COLO829 (cell line): ENCODE results near the gene SPG21.
"Not testable (repeated sequence)": the region's sequence is repeated elsewhere in the genome, so short reads cannot be mapped to it uniquely, and the experiment has no call there.

Experiments used
- DNase-seq: peaks from one replicate; pipeline ENCODE4 v3.0.0; 2012; ENCODE audit warnings: low spot score

The SPG21 gene

GRCh38 chr15:64989416-64990167, at the start of gene SPG21:
Gene SPG21 (minus strand): TSS chr15:64989914. CDS start chr15:64983569, 6,345 bp downstream.
- peak; percentile 81 for DNase-seq

DNA sequence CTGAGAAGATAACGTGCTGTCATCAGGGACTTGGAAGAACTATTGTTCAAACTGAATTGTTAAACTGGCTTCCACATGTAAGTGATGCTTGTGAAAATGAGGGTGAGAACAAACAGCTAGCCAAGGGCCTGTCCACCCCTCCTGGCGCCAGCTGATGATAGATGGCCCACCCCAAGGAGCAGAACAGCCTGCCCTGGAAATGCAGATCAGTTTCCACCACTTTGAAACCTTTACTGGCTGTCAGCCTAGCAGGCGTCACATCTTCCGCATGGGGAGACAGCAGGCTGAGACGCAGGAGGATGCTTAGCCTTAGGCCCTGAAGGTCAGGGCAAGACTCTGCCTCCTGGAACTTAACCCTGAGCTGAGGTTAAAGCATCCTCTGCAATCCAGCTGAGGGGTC, 49.1 kb upstream of the SPG21 start:
- no peak for DNase-seq

GRCh38 chr15:65038428-65038827, 48.7 kb upstream of the SPG21 start:
- no peak for DNase-seq

- DNase-seq, result no peak
Observed at GRCh38 chr15:65037309-65037708, 47.6 kb upstream of the SPG21 start.

DNA sequence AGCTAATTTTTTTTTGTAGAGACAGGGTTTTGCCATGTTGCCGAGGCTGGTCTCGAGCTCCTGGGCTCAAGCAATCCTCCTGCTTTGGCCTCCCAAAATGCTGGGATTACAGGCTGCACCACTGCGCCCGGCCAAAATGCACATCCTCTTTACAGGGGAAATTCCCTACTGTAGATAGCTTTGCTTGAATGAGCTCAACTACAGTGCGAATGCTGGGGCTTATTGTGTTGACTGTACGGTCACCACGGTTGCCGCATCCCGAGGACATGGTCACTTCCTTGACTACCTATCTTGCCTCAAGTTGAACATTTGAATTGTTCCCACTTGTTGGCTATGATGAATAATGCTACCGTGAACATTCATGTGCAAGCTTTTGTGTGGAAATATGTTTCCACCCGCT, 45.0 kb upstream of the SPG21 start:
- DNase-seq, result no peak

DNA sequence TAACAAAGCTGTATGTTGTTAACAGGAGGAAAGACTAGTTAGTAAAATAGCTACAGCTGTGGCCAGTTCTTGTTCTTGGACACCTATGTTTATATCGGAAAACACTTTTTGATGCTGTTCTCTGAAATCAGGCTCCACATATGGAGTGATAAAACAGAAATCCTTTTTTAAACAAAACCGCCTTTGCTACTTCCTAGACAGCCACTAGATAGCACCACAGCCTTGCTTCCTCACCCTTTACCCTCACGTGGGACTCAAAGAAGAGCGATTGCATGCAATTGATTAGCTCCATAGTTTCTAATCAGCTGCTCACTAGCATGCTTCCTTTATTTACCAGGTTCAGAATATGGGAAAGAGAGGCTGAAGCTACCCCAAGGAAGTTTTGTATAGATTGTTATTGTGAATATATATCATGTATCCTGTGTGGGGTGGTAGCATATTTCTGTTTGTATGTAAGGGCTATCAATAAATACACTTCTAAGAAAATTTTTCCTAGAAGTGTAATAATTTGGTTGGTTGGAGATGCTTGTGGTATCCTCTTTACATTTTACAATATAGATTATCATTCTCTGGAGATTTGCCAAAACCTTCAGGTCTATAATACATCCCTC, 44.0 kb upstream of the SPG21 start:
- DNase-seq, result peak; percentile 39

DNA sequence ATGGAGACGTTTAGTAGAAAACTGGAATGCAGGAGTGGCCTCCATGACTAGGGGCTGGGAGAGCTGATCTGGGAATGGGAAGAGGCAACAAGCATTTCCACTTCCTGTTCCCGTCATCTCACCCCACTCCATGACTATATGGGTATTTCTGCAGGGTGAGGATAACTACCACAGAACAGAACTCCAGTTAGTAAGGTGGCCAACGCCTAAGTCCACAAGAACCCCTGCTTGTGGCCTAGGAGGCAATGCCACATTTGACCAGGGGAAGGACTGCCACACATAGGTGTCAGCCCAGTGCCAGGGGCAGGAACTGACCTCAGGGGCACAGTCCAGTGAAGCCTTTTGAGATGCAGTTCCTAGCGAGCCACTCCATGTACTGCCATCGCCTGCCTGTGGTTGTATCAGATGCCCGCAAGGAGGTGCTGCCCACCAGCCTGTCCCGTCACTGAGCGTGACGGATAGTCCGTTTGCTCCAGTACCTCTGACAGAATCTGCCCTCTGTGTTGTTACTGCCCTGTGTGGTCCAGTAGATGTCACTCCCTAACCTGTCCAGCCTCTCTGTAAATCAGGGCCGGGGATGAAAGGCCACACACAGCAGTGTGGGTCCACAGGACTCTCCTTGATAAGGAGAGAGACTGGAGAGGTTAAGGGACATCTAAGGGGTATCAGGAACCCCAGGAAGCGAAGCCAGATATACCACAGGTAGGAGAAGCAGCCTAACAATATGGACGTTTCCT, 43.3 kb upstream of the SPG21 start:
- no peak for DNase-seq

- no peak for DNase-seq
Observed at GRCh38 chr15:65029736-65030208, 40.1 kb upstream of the SPG21 start.

GRCh38 chr15:65028921-65029735, 39.4 kb upstream of the SPG21 start, which contains the start of gene MTFMT:
Gene MTFMT (minus strand): TSS chr15:65029639. CDS start chr15:65029613, 26 bp downstream.
- DNase-seq, result peak; percentile 87

GRCh38 chr15:65028338-65028737, 38.6 kb upstream of the SPG21 start:
- no peak for DNase-seq

DNA sequence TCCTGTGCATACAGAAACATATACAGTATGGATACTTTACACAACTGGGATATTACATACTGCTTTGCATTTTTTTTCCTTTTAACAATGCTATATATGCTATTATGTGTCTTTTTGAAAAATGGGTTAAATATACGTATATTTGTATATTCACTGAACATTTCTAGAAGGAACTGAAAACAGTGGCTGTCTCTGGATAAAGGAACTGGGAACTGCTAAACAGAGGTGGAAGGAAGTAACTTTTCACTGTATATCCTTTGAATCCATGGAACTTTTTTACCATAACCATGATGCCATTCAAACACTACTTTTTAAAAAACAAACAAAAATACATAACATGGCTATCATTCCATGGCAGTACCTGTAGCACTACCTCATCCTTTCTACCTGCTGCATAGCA, 37.9 kb upstream of the SPG21 start:
- no peak for DNase-seq

DNA sequence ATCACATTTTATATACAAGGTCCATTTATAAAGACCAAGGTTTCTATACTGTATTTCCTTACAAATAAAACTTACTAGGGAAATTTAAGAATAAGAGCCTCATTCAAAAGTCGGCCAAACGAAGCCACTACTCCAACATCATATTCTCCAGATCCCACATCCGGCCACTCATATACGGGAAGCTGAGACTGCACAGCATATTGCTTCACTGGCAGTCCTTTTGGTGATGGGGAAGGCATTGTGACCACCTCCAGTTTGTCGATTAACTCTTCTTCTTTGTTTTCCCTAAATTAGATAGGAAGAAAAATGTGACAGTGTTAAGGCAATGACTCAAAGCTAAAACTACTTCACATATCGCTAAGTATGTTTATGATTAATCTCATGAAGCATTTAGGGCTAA, 37.0 kb upstream of the SPG21 start:
- DNase-seq, result no peak

- no peak for DNase-seq
Observed at GRCh38 chr15:65021488-65021887, 31.8 kb upstream of the SPG21 start.

GRCh38 chr15:65020419-65020818, 30.7 kb upstream of the SPG21 start:
- DNase-seq, result no peak

DNA sequence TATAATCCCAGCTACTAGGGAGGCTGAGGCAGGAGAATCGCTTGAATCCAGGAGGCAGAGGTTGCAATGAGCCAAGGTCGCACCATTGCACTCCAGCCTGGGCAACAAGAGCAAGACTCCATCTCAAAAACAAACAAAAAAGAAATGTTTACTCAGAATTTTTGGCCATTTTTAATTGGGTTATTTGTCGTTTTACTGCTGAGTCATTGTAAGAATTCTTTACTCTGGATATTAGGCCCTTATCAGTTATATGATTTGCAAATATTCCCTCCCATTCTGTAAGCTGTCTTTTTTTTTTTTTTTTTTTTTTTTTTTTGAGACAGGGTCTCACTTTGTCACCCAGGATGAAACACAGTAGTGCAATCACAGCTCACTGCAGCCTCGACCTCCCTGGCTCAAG, 21.5 kb upstream of the SPG21 start:
- DNase-seq, result not testable (repeated sequence)

- no peak for DNase-seq
Observed at GRCh38 chr15:65008983-65009382, 19.3 kb upstream of the SPG21 start.

DNA sequence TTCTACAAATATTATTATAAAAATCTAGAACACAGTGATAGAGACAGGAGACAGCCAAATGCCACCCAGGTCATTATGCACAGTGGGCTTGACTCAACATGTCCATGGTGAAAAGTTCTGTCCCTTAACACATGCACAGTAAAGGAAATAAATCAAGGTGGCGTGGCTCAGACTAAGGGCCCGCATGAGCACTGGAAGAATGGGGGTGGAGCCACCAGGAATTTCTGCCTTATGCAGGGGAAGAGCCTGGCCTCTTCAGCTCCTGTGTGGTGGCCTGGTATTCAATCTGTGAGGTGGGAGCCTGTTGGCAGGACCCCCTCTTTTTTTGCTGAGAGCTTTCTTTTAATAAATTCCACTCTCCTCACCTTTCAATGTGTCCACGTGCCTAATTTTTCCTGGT, 17.2 kb upstream of the SPG21 start:
- no peak for DNase-seq

GRCh38 chr15:65004993-65005392, 15.3 kb upstream of the SPG21 start:
- DNase-seq, result no peak

- DNase-seq, result no peak
Observed at GRCh38 chr15:64997745-64998375, 8.1 kb upstream of the SPG21 start.

DNA sequence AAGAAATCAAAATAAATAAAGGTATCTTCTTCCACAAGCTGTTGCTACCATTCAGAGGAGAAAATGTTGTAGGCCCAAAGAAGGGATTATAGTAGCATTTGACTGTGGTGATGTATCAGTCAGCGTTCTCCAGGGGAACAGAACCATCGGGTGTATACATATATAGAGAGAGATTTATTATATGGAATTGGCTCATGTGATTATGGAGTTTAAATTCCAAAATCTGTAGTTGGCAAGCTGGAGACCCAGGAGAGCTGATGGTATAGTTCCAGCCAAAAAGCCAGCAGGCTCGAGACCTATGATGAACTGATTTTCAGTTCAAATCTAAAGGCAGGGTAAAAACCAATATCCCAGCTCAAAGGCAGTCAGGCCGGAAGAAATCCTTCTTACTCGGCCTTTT, 7.4 kb upstream of the SPG21 start:
- DNase-seq, result no peak

DNA sequence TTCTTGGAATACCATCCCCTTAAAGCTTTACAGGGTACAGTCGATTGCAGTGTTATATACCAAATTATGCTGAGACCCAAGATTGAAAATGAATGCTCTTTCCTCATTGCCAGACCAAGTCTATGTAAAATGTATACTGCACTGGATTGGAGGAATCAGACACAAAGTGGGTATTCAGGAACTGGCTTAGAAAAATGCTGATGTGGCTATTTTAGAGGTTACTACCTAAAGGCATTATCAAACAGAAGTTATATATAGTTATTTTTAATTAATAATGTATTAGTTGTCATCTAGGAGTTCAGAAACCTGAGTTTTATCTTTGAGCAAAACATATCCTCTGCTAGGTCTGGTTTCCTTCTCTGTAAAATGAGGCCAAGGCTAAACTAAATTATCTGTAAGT, 3.6 kb upstream of the SPG21 start:
- DNase-seq, result no peak
